ENCODE measurements around the gene METAP1D. TPM values are rescaled to one million over a fixed set of nuclear protein-coding genes. Genes with fewer than 3 reads are reported as not detected.

Gene METAP1D
- total RNA-seq, 1 donor from 2014 or later: 6.7 TPM

DNA sequence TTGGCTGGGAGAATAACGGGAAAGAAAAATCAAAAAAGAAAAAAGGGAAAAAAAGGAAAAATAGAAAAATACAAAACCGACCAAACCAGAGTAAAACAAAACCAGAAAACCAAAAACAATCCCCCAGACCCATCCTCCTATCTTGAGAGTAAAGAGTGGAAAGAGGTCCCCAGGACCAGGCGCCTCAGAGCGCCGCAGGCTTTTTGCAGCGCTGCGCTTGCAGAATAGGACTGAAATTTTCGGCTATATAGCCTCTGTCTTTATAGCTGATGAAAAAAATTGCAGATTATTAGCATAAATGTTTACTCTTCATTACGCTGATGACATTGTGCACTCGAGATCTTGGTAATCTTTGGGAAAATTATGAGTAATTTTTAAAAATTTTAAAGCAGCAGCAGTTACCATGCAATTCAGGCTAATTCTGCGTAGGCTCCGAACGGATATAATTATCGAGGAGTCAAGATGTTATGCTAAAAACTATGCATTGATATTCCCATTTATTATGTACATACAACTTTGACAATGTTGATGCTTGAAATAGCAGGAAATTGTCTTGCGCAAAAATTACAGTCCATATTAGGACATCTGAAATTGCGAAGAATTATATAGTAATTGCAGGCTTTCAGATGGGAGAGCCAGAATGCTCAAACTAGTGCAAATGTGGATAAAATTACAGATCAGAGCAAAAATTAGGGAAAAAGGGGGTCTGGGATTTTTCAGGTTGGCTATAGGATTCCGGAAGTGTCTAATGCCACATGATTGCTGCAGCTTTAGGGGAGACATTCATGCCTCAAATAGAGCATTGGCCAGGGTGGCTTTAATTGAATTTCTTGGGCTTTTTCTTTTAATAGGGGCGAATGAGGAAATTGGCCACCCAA, 93.9 kb downstream of the METAP1D start:
- TF ChIP-seq, protein P1, sequence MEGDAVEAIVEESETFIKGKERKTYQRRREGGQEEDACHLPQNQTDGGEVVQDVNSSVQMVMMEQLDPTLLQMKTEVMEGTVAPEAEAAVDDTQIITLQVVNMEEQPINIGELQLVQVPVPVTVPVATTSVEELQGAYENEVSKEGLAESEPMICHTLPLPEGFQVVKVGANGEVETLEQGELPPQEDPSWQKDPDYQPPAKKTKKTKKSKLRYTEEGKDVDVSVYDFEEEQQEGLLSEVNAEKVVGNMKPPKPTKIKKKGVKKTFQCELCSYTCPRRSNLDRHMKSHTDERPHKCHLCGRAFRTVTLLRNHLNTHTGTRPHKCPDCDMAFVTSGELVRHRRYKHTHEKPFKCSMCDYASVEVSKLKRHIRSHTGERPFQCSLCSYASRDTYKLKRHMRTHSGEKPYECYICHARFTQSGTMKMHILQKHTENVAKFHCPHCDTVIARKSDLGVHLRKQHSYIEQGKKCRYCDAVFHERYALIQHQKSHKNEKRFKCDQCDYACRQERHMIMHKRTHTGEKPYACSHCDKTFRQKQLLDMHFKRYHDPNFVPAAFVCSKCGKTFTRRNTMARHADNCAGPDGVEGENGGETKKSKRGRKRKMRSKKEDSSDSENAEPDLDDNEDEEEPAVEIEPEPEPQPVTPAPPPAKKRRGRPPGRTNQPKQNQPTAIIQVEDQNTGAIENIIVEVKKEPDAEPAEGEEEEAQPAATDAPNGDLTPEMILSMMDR (IDR thresholded peaks at IDR 0.05; ENCODE audit: borderline replicate concordance): no peak
- peaks cover 100% of the 10 kb centered on the region for H3K27me3 ChIP-seq (ENCODE audit: low read depth)
- H3K36me3 ChIP-seq: no peaks in the 10 kb centered on the region

DNA sequence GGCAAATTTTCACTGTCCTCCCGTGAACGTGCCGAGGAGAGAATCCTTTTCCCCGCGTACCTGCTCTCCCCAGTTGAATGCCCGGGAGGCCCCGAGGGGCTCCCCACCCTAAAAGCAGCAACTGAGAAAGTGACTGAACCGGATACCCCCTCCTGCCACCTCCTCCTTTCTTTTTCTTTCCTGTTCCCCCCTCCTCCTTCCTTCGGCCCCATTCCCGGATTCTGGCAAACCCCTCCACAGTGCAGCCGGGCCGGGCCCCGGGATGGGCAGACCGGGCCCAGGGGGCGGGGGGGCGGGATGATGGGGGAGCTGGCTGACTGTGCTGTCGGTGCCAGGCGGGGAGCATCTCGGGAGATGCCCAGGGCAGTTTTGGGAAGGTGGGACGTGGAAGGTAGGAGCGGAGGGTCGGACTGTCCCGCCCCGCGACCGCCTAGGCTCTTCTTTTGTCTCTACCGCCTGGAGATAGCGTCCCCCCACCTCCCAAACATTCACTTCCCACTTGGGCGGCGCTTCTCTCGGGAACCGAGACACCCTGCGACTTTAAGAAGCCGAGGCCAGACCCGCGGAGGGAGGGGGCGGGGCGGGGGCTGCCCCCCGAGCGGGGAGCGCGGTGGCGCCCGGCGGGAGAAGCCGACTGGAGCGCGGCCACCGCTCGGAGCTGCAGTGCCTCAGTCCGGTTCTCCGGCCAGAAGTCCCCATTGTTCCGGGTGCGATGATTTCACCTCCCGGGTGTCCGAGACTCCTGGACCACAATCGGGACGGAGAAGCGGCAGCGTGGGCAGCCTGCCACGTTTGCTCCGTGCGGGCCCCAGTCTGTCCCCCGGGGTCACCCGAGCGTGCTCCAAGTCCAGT, 94.8 kb downstream of the METAP1D start:
- intact Hi-C loops (cut with micrococcal nuclease): no loop called here
- Histone ChIP-seq H3K9me3 (replicated peaks) (no peaks in the 10 kb centered on the region), H3K4me3 (peak overlapping the region; percentile 62), H3K4me1 (peaks cover 47% of the 10 kb centered on the region), H3K36me3 (no peaks in the 10 kb centered on the region), H3K27me3 (ENCODE audit: low read depth) (peaks cover 100% of the 10 kb centered on the region), H3K27ac (replicated peaks) (no peak overlapping the region)
- no peak for DNase-seq
- TF ChIP-seq, protein P1 (IDR thresholded peaks at IDR 0.05; ENCODE audit: borderline replicate concordance): no peak

More for the DNA sequence above, 93.9 kb downstream of the METAP1D start:
- no peak overlapping the region for H3K27ac ChIP-seq (replicated peaks)
- peaks cover 39% of the 10 kb centered on the region for H3K4me1 ChIP-seq
- peak overlapping the region; percentile 62 for H3K4me3 ChIP-seq
- H3K9me3 ChIP-seq (replicated peaks): no peaks in the 10 kb centered on the region
- intact Hi-C loops (cut with micrococcal nuclease): no loop called here
- DNase-seq: no peak

DNA sequence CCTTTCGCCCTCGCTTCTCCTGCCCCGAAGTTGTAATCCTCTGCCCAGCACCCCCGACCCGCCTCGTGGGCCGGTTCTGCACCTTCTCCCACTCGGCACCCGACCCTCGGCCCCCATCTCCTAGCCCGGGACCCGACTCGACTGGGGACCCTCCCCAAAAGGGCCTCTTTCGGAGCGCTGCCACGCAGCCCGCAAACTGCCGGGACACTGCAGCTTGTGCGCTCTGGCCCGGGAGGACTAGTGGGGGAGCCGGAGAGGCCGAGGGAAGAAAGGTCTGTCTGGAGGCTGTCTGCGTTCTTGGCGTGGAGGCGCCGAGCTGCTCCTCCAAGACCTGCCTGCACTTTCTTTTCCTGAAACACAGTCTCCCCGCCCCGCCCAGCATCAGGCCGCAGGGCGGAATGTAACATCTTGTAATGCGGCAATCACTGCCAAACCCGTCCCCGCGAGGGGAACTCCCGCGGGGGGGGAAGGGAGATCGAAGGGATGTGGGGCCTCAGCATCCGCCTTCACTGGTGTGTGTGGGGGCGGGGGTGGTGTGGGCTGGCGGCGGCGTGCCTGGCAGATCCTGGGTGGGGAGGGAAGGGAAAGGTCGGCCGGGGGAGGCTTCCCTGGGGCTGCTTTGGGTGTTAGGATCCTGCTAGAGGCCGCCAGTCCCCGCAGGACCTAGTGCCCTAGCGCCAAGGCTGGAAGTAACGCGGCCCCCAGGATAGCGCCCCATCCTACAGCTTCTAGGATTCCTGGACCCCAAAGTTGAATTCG, 95.6 kb downstream of the METAP1D start:
- H3K27ac ChIP-seq (replicated peaks): no peak overlapping the region
- H3K4me3 ChIP-seq: peak overlapping the region; percentile 62
- H3K9me3 ChIP-seq (replicated peaks): no peaks in the 10 kb centered on the region
- TF ChIP-seq, protein P1 (IDR thresholded peaks at IDR 0.05; ENCODE audit: borderline replicate concordance): no peak
- H3K36me3 ChIP-seq: no peaks in the 10 kb centered on the region
- peaks cover 100% of the 10 kb centered on the region for H3K27me3 ChIP-seq (ENCODE audit: low read depth)
- DNase-seq: peak; percentile 28
- intact Hi-C loops (cut with micrococcal nuclease): no loop called here
- H3K4me1 ChIP-seq: peaks cover 55% of the 10 kb centered on the region

DNA sequence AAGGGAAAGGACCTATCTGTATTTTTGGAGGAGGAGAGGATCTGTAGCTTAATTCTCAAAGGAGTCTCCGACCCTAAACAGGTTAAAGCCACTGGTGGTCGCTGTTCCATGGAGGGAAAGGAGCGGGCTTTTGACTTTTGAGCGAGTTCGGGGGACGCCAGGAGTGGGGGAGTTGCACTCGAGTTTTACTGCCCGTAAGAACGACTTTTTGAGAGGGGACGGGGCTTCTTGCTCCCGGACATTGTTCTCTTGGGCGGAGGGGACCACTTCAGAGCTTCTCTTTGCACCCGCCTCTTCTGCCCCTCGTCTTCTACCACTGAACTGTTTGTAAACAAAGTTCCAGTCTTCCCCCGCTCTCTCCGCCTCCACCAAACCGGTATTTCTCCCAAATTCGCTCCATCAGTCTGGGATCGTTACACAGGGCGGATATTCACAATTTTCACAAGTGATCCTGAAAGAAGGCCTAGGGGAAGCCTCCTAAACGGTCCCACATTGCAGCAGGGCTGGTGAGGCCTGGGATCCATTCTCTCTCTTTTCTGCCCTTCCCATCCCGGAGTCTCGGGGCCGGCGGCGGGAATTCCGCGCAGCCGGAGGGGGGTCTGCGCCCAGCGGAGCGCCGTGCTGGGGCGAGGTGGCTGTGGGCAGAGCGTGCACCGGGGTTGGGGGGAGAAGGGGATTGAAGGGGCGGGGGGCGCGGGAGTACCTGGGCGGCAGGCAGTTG, 96.3 kb downstream of the METAP1D start:
- DNase-seq: no peak
- Histone ChIP-seq H3K27me3 (ENCODE audit: low read depth) (peaks cover 100% of the 10 kb centered on the region), H3K36me3 (no peaks in the 10 kb centered on the region), H3K9me3 (replicated peaks) (no peaks in the 10 kb centered on the region), H3K27ac (replicated peaks) (no peak overlapping the region), H3K4me3 (peak overlapping the region; percentile 62), H3K4me1 (peaks cover 63% of the 10 kb centered on the region)
- intact Hi-C loops (cut with micrococcal nuclease): no loop called here
- TF ChIP-seq, protein P1 (IDR thresholded peaks at IDR 0.05; ENCODE audit: borderline replicate concordance): no peak
